ENCODE results near the gene KRT8.

The KRT8 gene

GRCh38 chr12:52924764-52925716 lies 20.2 kb upstream of the KRT8 start:
- no peak for DNase-seq

GRCh38 chr12:52921488-52922165 lies 16.8 kb upstream of the KRT8 start:
- DNase-seq = no peak

GRCh38 chr12:52920937-52921336 lies 16.1 kb upstream of the KRT8 start:
- no peak for DNase-seq

GRCh38 chr12:52918784-52919183 lies 13.9 kb upstream of the KRT8 start:
- no peak for DNase-seq

- no peak for DNase-seq
Observed at GRCh38 chr12:52918351-52918750, 13.5 kb upstream of the KRT8 start.

- no peak for DNase-seq
Observed at GRCh38 chr12:52917800-52918199, 12.9 kb upstream of the KRT8 start.

- DNase-seq = no peak
Observed at GRCh38 chr12:52916216-52916615, 11.3 kb upstream of the KRT8 start.

- DNase-seq = no peak
Observed at GRCh38 chr12:52915637-52916036, 10.8 kb upstream of the KRT8 start.

- no peak for DNase-seq
Observed at GRCh38 chr12:52914576-52915121, 9.8 kb upstream of the KRT8 start.

GRCh38 chr12:52913431-52913821 lies 8.6 kb upstream of the KRT8 start:
- DNase-seq = no peak

GRCh38 chr12:52912711-52913430 lies 8.0 kb upstream of the KRT8 start:
- DNase-seq = no peak

- DNase-seq = no peak
Observed at GRCh38 chr12:52910248-52910883, 5.5 kb upstream of the KRT8 start.

GRCh38 chr12:52909796-52910195 lies 4.9 kb upstream of the KRT8 start:
- no peak for DNase-seq

- DNase-seq = no peak
Observed at GRCh38 chr12:52909331-52909730, 4.5 kb upstream of the KRT8 start.

GRCh38 chr12:52907092-52907810 lies 2.4 kb upstream of the KRT8 start:
- DNase-seq = no peak

- no peak for DNase-seq
Observed at GRCh38 chr12:52906191-52906601, 1.3 kb upstream of the KRT8 start.

GRCh38 chr12:52903855-52904508 lies 894 bp downstream of the KRT8 start:
- no peak for DNase-seq

- DNase-seq = no peak
Observed at GRCh38 chr12:52903285-52903854, 1.5 kb downstream of the KRT8 start.

- no peak for DNase-seq
Observed at GRCh38 chr12:52901715-52902541, 2.9 kb downstream of the KRT8 start.
